HG02884 (cell line): ENCODE measurements around the gene RSPO3.
A peak's percentile ranks its signal among the peaks of the same experiment; 100 is the strongest.

Experiments
- ATAC-seq: cut with Tn5 transposase; IDR thresholded peaks from one replicate; pipeline ENCODE4 v1.9.1; 2021; ENCODE audit warnings: mild to moderate bottlenecking, moderate library complexity; ENCODE audit not compliant: unreplicated experiment

Gene RSPO3

GRCh38 chr6:127148511-127148910 is 30.0 kb downstream of the RSPO3 start:
- no peak for ATAC-seq

- no peak for ATAC-seq
Measured at GRCh38 chr6:127154509-127154908, 36.0 kb downstream of the RSPO3 start.

GRCh38 chr6:127160484-127160883 is 42.0 kb downstream of the RSPO3 start:
- no peak for ATAC-seq

GRCh38 chr6:127162836-127163235 is 44.4 kb downstream of the RSPO3 start:
- ATAC-seq: no peak

GRCh38 chr6:127164036-127164435 is 45.6 kb downstream of the RSPO3 start:
- no peak for ATAC-seq

GRCh38 chr6:127164565-127164964 is 46.1 kb downstream of the RSPO3 start:
- no peak for ATAC-seq

GRCh38 chr6:127173156-127173940 is 54.9 kb downstream of the RSPO3 start:
- no peak for ATAC-seq

- ATAC-seq: no peak
Measured at GRCh38 chr6:127176146-127176545, 57.7 kb downstream of the RSPO3 start.

GRCh38 chr6:127177030-127177922 is 58.8 kb downstream of the RSPO3 start:
- no peak for ATAC-seq

GRCh38 chr6:127177923-127178231 is 59.4 kb downstream of the RSPO3 start:
- ATAC-seq: no peak

GRCh38 chr6:127178746-127179145 is 60.3 kb downstream of the RSPO3 start:
- no peak for ATAC-seq

- ATAC-seq: no peak
Measured at GRCh38 chr6:127180426-127180825, 62.0 kb downstream of the RSPO3 start.

- no peak for ATAC-seq
Measured at GRCh38 chr6:127182501-127182900, 64.0 kb downstream of the RSPO3 start.

GRCh38 chr6:127185437-127185995 is 67.0 kb downstream of the RSPO3 start:
- no peak for ATAC-seq

- peak; percentile 72 for ATAC-seq
Measured at GRCh38 chr6:127186889-127187288, 68.4 kb downstream of the RSPO3 start.

- no peak for ATAC-seq
Measured at GRCh38 chr6:127188744-127189143, 70.3 kb downstream of the RSPO3 start.

GRCh38 chr6:127190552-127190951 is 72.1 kb downstream of the RSPO3 start:
- ATAC-seq: no peak

- no peak for ATAC-seq
Measured at GRCh38 chr6:127191716-127192115, 73.2 kb downstream of the RSPO3 start.

- no peak for ATAC-seq
Measured at GRCh38 chr6:127192911-127193541, 74.6 kb downstream of the RSPO3 start.

GRCh38 chr6:127195833-127196232 is 77.4 kb downstream of the RSPO3 start:
- no peak for ATAC-seq

GRCh38 chr6:127198549-127198948 is 80.1 kb downstream of the RSPO3 start:
- no peak for ATAC-seq
